ENCODE measurements around the gene DDAH1. TPM values are rescaled to one million over a fixed set of nuclear protein-coding genes. Genes with fewer than 3 reads are reported as not detected.

Gene DDAH1
- total RNA-seq, 1 donor from 2014 or later, result 12.0 TPM

DNA sequence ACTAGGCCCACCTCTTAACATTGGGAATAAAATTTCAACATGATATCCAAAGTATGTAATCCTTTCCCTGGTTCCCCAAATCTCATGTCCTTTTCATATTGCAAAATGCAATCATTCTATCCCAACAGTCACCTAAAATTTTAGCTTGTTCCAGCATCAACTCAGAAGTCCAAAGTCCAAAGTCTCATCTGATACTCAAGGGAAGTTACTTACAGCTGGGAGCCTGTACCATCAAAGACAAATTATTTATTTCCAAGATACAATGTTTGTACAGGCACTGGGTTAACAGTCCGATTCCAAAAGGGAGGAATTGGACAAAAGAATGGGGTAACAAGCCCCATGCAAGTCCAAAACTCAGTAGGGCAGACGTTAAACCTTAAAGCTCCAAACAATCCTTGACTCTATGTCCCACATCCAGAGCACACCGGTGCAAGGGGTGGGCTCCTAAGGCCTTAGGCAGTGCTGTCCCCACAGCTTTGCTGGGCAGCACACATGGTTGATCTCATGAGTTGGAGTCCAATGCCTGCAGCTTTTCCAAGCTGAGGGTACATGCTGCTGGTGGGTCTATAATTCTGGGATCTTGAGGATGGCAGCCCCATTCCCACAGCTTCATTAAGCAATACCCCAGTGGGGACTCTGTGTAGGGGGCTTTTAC lies 78.8 kb downstream of the DDAH1 start:
- no peaks in the 10 kb centered on the region for H3K27me3 ChIP-seq (ENCODE audit: control insufficient read depth in 3 of 3, insufficient read depth in 3 of 3, low read length in 3 of 3)

DNA sequence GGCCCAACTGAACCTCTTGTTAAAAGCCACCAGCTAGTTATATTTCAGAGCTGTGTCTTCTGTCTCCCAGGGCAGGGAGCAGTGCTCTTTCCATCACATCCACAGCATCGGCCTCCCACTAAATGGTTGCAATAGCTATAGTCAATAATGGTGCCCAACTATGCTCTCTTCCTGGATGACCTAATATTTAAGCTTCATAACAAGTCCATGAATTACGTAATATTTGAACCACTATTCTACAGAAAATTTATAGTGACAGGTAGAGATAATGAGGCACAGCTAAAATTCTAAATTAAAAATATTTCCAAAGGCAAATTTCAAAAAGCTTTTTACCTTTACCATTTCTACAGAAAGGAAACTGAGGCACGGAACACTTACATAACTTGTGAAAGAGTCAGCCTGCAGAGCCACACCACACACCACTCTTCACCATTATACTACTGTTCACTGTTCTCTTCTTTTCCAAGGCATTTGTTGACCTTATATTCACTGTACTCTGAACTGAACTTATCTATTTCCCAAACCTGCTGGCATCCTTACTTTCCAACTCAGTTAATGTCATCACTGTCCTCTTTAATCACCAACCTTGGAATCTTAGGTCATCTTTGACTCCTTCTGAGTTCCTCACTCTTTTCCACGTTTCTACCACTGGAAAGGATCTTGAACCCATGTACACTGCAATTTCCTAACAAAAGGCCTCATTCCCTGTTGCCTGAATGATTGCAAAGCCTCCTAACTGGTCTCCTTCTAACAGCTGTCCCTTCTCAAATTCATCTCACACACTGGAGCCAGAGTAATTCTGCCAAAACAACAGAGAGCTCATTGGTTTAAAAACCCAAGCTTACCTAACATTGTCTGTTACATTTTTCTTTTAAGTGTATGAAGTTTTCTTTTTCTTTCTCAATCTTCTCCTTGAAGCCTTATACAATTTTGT lies 85.5 kb downstream of the DDAH1 start:
- Histone ChIP-seq H3K4me1 (ENCODE audit: control insufficient read depth in 3 of 3, insufficient read depth in 3 of 3, low read length in 3 of 3) (peaks cover 8 to 14% (median 11%) of the 10 kb centered on the region in 3 donors), H3K36me3 (ENCODE audit: control insufficient read depth in 3 of 3, insufficient read depth in 3 of 3, low read length in 3 of 3) (no peaks in the 10 kb centered on the region), H3K9ac (ENCODE audit: low read depth in 1 of 3, low read length in 3 of 3) (no peak overlapping the region), H3K9me3 (ENCODE audit: control insufficient read depth in 3 of 3, low read length in 3 of 3) (peaks cover 0 to 4% (median 0%) of the 10 kb centered on the region in 3 donors), H3K27me3 (ENCODE audit: control insufficient read depth in 3 of 3, insufficient read depth in 3 of 3, low read length in 3 of 3) (no peaks in the 10 kb centered on the region), H3K27ac (ENCODE audit: low read depth, low read length) (peak overlapping the region; percentile 38), H3K4me3 (ENCODE audit: low read length in 3 of 3) (peak overlapping the region in 1 of 3 donors; percentile 17)

More for the DNA sequence above, 78.8 kb downstream of the DDAH1 start:
- Histone ChIP-seq H3K4me1 (ENCODE audit: control insufficient read depth in 3 of 3, insufficient read depth in 3 of 3, low read length in 3 of 3) (peaks cover 0 to 6% (median 3%) of the 10 kb centered on the region in 3 donors), H3K9ac (ENCODE audit: low read depth in 1 of 3, low read length in 3 of 3) (no peak overlapping the region), H3K4me3 (ENCODE audit: low read length in 3 of 3) (no peak overlapping the region), H3K27ac (ENCODE audit: low read depth, low read length) (no peak overlapping the region), H3K9me3 (ENCODE audit: control insufficient read depth in 3 of 3, low read length in 3 of 3) (peaks cover 0 to 4% (median 0%) of the 10 kb centered on the region in 3 donors), H3K36me3 (ENCODE audit: control insufficient read depth in 3 of 3, insufficient read depth in 3 of 3, low read length in 3 of 3) (no peaks in the 10 kb centered on the region)

DNA sequence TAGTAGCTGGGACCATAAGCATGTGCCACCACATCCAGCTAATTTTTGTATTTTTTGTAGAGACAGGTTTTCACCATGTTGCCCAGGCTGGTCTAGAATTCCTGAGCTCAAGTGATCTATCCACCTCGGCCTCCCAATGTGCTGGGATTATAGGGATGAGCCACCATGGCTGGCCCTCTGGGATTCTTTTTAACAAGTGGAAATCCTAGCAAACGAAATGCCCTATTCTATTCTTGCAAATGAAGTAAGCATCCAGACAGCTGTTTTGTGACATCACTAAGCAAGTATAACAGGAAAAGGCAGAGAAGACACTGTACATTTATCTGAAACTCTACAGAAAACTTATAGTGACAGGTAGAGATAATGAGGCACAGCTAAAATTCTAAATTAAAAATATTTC lies 86.4 kb downstream of the DDAH1 start:
- Histone ChIP-seq H3K4me1 (ENCODE audit: control insufficient read depth in 3 of 3, insufficient read depth in 3 of 3, low read length in 3 of 3) (peaks cover 8 to 17% (median 14%) of the 10 kb centered on the region in 3 donors), H3K4me3 (ENCODE audit: low read length in 3 of 3) (no peak overlapping the region), H3K36me3 (ENCODE audit: control insufficient read depth in 3 of 3, insufficient read depth in 3 of 3, low read length in 3 of 3) (no peaks in the 10 kb centered on the region), H3K9me3 (ENCODE audit: control insufficient read depth in 3 of 3, low read length in 3 of 3) (peaks cover 0 to 4% (median 0%) of the 10 kb centered on the region in 3 donors), H3K27me3 (ENCODE audit: control insufficient read depth in 3 of 3, insufficient read depth in 3 of 3, low read length in 3 of 3) (no peaks in the 10 kb centered on the region), H3K9ac (ENCODE audit: low read depth in 1 of 3, low read length in 3 of 3) (no peak overlapping the region), H3K27ac (ENCODE audit: low read depth, low read length) (peak overlapping the region; percentile 38)

DNA sequence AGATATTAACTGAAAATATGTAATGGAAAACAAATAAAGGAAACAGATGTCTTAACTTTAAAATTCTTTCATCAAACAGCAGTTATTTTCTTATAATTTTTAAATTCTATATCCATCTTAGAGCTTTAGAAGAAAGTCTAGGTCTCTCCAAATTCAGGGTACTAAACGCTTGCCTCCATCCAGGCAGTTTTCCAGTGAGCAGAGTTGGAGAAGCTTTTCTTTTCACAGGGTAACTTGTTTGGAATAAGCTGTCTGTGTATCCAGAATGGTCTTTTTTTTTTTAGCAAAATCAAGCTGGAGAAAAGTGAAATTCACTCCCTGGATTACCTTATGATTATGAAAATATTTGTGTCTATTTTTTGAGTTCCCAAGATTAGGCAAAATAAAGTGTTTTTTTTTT lies 88.6 kb downstream of the DDAH1 start:
- no peaks in the 10 kb centered on the region for H3K36me3 ChIP-seq (ENCODE audit: control insufficient read depth in 3 of 3, insufficient read depth in 3 of 3, low read length in 3 of 3)
- H3K4me1 ChIP-seq (ENCODE audit: control insufficient read depth in 3 of 3, insufficient read depth in 3 of 3, low read length in 3 of 3), result peaks cover 15 to 21% (median 16%) of the 10 kb centered on the region in 3 donors

DNA sequence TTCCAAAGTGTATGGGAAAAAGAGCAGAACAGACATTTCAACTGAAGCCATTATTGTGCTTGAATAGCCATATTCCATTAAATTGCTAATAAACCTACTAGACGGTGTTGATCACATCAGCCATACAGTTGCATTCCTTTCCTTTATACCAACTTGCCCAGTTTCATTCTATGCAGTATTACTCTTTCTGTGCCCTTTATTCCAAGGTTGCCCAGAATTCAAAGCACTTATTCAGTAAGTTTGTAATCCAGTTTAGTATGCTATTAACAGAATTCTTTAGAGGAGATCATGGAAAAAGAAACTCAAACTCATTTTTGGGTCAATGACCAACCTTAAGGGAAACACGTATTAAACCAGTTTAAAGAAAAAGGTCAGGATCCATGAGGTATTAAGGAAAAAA lies 89.5 kb downstream of the DDAH1 start:
- Histone ChIP-seq H3K9ac (ENCODE audit: low read depth in 1 of 3, low read length in 3 of 3) (no peak overlapping the region), H3K4me3 (ENCODE audit: low read length in 3 of 3) (no peak overlapping the region), H3K27me3 (ENCODE audit: control insufficient read depth in 3 of 3, insufficient read depth in 3 of 3, low read length in 3 of 3) (no peaks in the 10 kb centered on the region), H3K27ac (ENCODE audit: low read depth, low read length) (no peak overlapping the region), H3K9me3 (ENCODE audit: control insufficient read depth in 3 of 3, low read length in 3 of 3) (no peaks in the 10 kb centered on the region), H3K4me1 (ENCODE audit: control insufficient read depth in 3 of 3, insufficient read depth in 3 of 3, low read length in 3 of 3) (peaks cover 15 to 21% (median 16%) of the 10 kb centered on the region in 3 donors), H3K36me3 (ENCODE audit: control insufficient read depth in 3 of 3, insufficient read depth in 3 of 3, low read length in 3 of 3) (no peaks in the 10 kb centered on the region)

More for the DNA sequence above, 88.6 kb downstream of the DDAH1 start:
- no peak overlapping the region for H3K4me3 ChIP-seq (ENCODE audit: low read length in 3 of 3)
- H3K9me3 ChIP-seq (ENCODE audit: control insufficient read depth in 3 of 3, low read length in 3 of 3), result no peaks in the 10 kb centered on the region
- no peak overlapping the region for H3K27ac ChIP-seq (ENCODE audit: low read depth, low read length)
- H3K9ac ChIP-seq (ENCODE audit: low read depth in 1 of 3, low read length in 3 of 3), result no peak overlapping the region
- no peaks in the 10 kb centered on the region for H3K27me3 ChIP-seq (ENCODE audit: control insufficient read depth in 3 of 3, insufficient read depth in 3 of 3, low read length in 3 of 3)

DNA sequence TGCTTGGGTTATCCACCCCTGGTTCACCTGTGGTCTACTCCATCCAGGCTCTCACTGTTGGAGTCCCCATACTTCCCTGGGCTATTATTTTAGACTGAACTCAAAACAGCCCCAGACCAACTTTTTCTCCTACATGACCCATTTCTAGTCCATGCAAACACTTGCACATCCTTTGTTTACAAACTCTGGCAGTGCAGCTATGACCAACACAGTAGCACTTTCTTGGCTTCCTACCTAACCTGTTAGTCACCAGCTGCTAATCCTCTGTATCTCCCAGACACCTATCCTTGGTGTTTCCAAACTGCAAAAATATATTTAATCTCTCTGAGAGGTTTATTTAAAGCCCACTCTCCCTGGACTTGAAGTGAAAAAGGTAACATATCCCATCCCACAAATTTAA lies 90.8 kb downstream of the DDAH1 start:
- H3K9me3 ChIP-seq (ENCODE audit: control insufficient read depth in 3 of 3, low read length in 3 of 3), result no peaks in the 10 kb centered on the region
- no peak overlapping the region for H3K9ac ChIP-seq (ENCODE audit: low read depth in 1 of 3, low read length in 3 of 3)
- H3K27ac ChIP-seq (ENCODE audit: low read depth, low read length), result no peak overlapping the region
- H3K4me3 ChIP-seq (ENCODE audit: low read length in 3 of 3), result no peak overlapping the region
- no peaks in the 10 kb centered on the region for H3K27me3 ChIP-seq (ENCODE audit: control insufficient read depth in 3 of 3, insufficient read depth in 3 of 3, low read length in 3 of 3)
- H3K4me1 ChIP-seq (ENCODE audit: control insufficient read depth in 3 of 3, insufficient read depth in 3 of 3, low read length in 3 of 3), result peaks cover 7 to 14% (median 9%) of the 10 kb centered on the region in 3 donors
- no peaks in the 10 kb centered on the region for H3K36me3 ChIP-seq (ENCODE audit: control insufficient read depth in 3 of 3, insufficient read depth in 3 of 3, low read length in 3 of 3)

DNA sequence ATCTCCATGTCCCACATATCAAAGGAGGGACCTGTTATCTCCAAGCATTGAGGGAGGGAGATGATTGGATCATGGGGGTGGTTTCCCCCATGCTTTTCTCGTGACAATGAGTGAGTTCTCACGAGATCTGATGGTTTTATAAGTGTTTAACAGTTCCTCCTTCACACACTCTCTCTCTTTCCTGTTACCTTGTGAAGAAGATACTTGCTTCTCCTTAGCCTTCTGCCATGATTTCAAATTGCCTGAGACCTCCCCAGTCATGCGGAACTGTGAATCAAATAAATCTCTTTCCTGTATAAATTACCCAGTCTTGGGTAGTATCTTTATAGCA lies 91.6 kb downstream of the DDAH1 start:
- Histone ChIP-seq H3K27me3 (ENCODE audit: control insufficient read depth in 3 of 3, insufficient read depth in 3 of 3, low read length in 3 of 3) (no peaks in the 10 kb centered on the region), H3K9ac (ENCODE audit: low read depth in 1 of 3, low read length in 3 of 3) (no peak overlapping the region), H3K4me3 (ENCODE audit: low read length in 3 of 3) (no peak overlapping the region)

DNA sequence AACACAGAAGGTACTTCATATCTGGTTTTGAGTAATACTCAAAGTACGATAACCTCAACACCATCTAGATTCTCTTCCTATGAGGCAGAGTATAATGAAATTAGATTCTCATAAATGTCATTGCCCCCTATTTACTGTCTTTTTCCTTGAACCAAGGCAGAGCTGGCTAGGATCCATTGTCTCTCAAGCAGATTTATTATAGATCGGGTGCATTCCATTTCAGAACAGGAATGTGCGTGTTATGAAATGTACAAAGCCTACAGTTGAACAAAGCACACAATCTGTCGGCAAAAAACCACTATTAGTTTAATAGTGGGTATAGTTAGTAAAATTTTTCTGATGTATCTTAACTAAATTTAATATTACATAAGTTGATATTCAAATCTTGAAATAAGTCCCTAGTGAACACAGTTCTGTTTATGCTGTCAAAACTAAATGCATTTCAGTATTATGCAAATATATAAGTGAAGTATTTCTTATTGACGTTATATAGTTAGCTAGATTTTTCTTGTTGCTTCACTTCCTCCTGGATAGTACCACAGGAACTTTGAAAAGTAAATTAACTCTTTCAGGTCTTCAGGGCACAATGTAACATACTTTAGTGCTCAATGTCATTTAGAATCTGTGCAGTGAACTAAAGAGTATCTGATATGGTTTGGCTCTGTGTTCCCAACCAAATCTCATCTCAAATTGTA lies 92.1 kb downstream of the DDAH1 start:
- H3K27ac ChIP-seq (ENCODE audit: low read depth, low read length), result no peak overlapping the region
- H3K36me3 ChIP-seq (ENCODE audit: control insufficient read depth in 3 of 3, insufficient read depth in 3 of 3, low read length in 3 of 3), result no peaks in the 10 kb centered on the region
- no peak overlapping the region for H3K9ac ChIP-seq (ENCODE audit: low read depth in 1 of 3, low read length in 3 of 3)
- H3K4me1 ChIP-seq (ENCODE audit: control insufficient read depth in 3 of 3, insufficient read depth in 3 of 3, low read length in 3 of 3), result peaks cover 4 to 11% (median 7%) of the 10 kb centered on the region in 3 donors
- H3K4me3 ChIP-seq (ENCODE audit: low read length in 3 of 3), result no peak overlapping the region
- H3K9me3 ChIP-seq (ENCODE audit: control insufficient read depth in 3 of 3, low read length in 3 of 3), result no peaks in the 10 kb centered on the region
- no peaks in the 10 kb centered on the region for H3K27me3 ChIP-seq (ENCODE audit: control insufficient read depth in 3 of 3, insufficient read depth in 3 of 3, low read length in 3 of 3)

More for the DNA sequence above, 91.6 kb downstream of the DDAH1 start:
- Histone ChIP-seq H3K36me3 (ENCODE audit: control insufficient read depth in 3 of 3, insufficient read depth in 3 of 3, low read length in 3 of 3) (no peaks in the 10 kb centered on the region), H3K9me3 (ENCODE audit: control insufficient read depth in 3 of 3, low read length in 3 of 3) (no peaks in the 10 kb centered on the region), H3K4me1 (ENCODE audit: control insufficient read depth in 3 of 3, insufficient read depth in 3 of 3, low read length in 3 of 3) (peaks cover 4 to 11% (median 7%) of the 10 kb centered on the region in 3 donors), H3K27ac (ENCODE audit: low read depth, low read length) (no peak overlapping the region)

DNA sequence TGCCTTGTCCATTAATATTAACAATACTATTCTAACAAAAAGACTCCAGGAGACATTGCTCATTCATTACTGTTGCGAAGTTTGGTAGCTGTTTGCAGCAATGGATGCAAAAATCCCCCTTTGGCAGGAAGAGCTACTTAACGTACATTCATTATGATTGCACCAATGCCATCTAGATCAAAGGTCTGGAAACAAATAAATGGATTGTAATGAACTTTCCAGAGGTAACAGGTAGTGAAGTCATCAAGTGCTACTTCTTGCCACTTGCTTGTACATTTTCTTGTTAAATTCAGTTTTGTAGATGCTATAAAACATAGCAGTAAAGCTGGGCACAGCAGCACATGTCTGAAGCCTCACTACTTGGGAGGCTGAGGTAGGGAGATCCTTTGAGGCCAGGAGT lies 93.9 kb downstream of the DDAH1 start:
- no peaks in the 10 kb centered on the region for H3K36me3 ChIP-seq (ENCODE audit: control insufficient read depth in 3 of 3, insufficient read depth in 3 of 3, low read length in 3 of 3)
- H3K4me1 ChIP-seq (ENCODE audit: control insufficient read depth in 3 of 3, insufficient read depth in 3 of 3, low read length in 3 of 3), result peaks cover 4 to 11% (median 7%) of the 10 kb centered on the region in 3 donors
- no peak overlapping the region for H3K9ac ChIP-seq (ENCODE audit: low read depth in 1 of 3, low read length in 3 of 3)
- H3K4me3 ChIP-seq (ENCODE audit: low read length in 3 of 3), result no peak overlapping the region
- no peaks in the 10 kb centered on the region for H3K27me3 ChIP-seq (ENCODE audit: control insufficient read depth in 3 of 3, insufficient read depth in 3 of 3, low read length in 3 of 3)
- no peaks in the 10 kb centered on the region for H3K9me3 ChIP-seq (ENCODE audit: control insufficient read depth in 3 of 3, low read length in 3 of 3)
- H3K27ac ChIP-seq (ENCODE audit: low read depth, low read length), result no peak overlapping the region
